Activated CD8-positive, alpha-beta memory T cell treated with anti-CD3 and anti-CD28 coated beads, Interleukin-2, amount 10 ng/mL, durations not matched to agents 7 days and 5 days (primary cell): ENCODE measurements around the gene NAA35. TPM values are rescaled to one million over a fixed set of nuclear protein-coding genes. Genes with fewer than 3 reads are reported as not detected.

ENCODE experiments used
- ATAC-seq: fragments of 150-1000 bp; cut with Tn5 transposase; one replicate; pipeline ENCODE4 v1.10.0; 2021; ENCODE audit warnings: moderate library complexity
- CTCF ChIA-PET: fragments of 350-600 bp; sonication (Branson Sonifier 250); formaldehyde crosslinking; loops from one replicate; lab custom pipeline; 2021; ENCODE audit warnings: antibody characterized with exemption; lab: Charles Lee
- DNase-seq: peaks from one replicate; pipeline ENCODE4 v3.0.0-alpha.2; 2020
- H3K27ac Mint-ChIP-seq: one replicate; pipeline ENCODE4 v1.8.0; 2021; ENCODE audit warnings: mild to moderate bottlenecking, mixed read lengths
- H3K27me3 Mint-ChIP-seq: one replicate; pipeline ENCODE4 v1.8.0; 2021; ENCODE audit warnings: mixed read lengths
- H3K36me3 Mint-ChIP-seq: one replicate; pipeline ENCODE4 v1.8.0; 2021; ENCODE audit warnings: mild to moderate bottlenecking, mixed read lengths
- H3K4me1 Mint-ChIP-seq: one replicate; pipeline ENCODE4 v1.8.0; 2021; ENCODE audit warnings: mixed read lengths
- H3K4me3 Mint-ChIP-seq: one replicate; pipeline ENCODE4 v1.8.0; 2021; ENCODE audit warnings: mild to moderate bottlenecking, moderate library complexity, mixed read lengths
- H3K9me3 Mint-ChIP-seq: one replicate; pipeline ENCODE4 v1.8.0; 2022; ENCODE audit warnings: low read depth, mixed read lengths
- total RNA-seq, 2 experiments: library from RNA; stranded (reverse); gene quantifications; one replicate each; pipeline ENCODE4 v1.2.3, GENCODE V29; 2021

Gene NAA35
- total RNA-seq, 2 experiments from 2014 or later = 25.5 to 27.7 TPM

- Mint-ChIP-seq H3K27ac (no peak overlapping the region), H3K27me3 (no peaks in the 10 kb centered on the region), H3K36me3 (no peaks in the 10 kb centered on the region), H3K9me3 (no peaks in the 10 kb centered on the region), H3K4me3 (no peak overlapping the region), H3K4me1 (no peaks in the 10 kb centered on the region)
- DNase-seq = no peak
- ATAC-seq = no peak
- CTCF ChIA-PET = no interaction called here
These were observed 128.4 kb downstream of the NAA35 start for GRCh38 chr9:86069206-86069869.

Other genes starting within 250 kb of the NAA35 start
- 10 to 100 TPM; 22.9 to 30.8 TPM for gene AGTPBP1, start 199.2 kb upstream of the NAA35 start, total RNA-seq
- 1 to 10 TPM; 3.0 to 5.5 TPM for gene GOLM1, start 158.4 kb downstream of the NAA35 start, total RNA-seq